Body of pancreas (tissue), 4 donors: ENCODE data around the gene RSPH9. TPM values are rescaled to one million over a fixed set of nuclear protein-coding genes. Genes with fewer than 3 reads are reported as not detected.

ENCODE experiments used
- ATAC-seq: fragments of 150-250 bp; one replicate; pipeline ENCODE4 v1.9.1; 2016
- DNase-seq, 4 donors: peaks; one replicate each; pipeline ENCODE4 v3.0.0-alpha.2; 2019
- H3K27ac ChIP-seq, 4 donors: fragments of 200-600 bp; sonication (generic); 1 replicate in 3 of 4; 2 replicates in 1 of 4; pipeline versions ENCODE4 v1.5.1 to v1.6.1; 2016 to 2019; ENCODE audit warnings: mild to moderate bottlenecking in 1 of 4, mixed read lengths in 1 of 4, moderate library complexity in 1 of 4
- H3K27me3 ChIP-seq, 2 donors: fragments of 200-600 bp; sonication (generic); one replicate each; pipeline ENCODE4 v1.6.0; 2016; ENCODE audit warnings: mild to moderate bottlenecking in 1 of 2
- H3K36me3 ChIP-seq, 2 donors: fragments of 200-600 bp; sonication (generic); replicated peaks in 1 of 2; 2 replicates each; pipeline ENCODE4 v1.5.1; 2016; ENCODE audit warnings: low read depth in 2 of 2; ENCODE audit not compliant: insufficient read depth in 1 of 2
- H3K4me1 ChIP-seq: fragments of 200-600 bp; sonication (generic); one replicate; pipeline ENCODE4 v1.6.0; 2016
- H3K4me3 ChIP-seq, 2 donors: fragments of 200-600 bp; sonication (generic); 1 replicate in 1 of 2; 2 replicates in 1 of 2; pipeline ENCODE4 v1.5.1; 2016 to 2019
- H3K9me3 ChIP-seq, 3 donors: fragments of 200-600 bp; sonication (generic); 1 replicate in 2 of 3; 2 replicates in 1 of 3; pipeline ENCODE4 v1.5.1; 2016
- CTCF ChIP-seq, 7 experiments: fragments of 450-650 bp in 4 of 7; fragments of 200-600 bp in 3 of 7; sonication (generic) in 3 of 7; IDR thresholded peaks; one replicate each; pipeline ENCODE4 v1.5.1; 2016 to 2019; ENCODE audit warnings: antibody characterized with exemption in 7 of 7
- POLR2A ChIP-seq, 3 donors: fragments of 450-650 bp; IDR thresholded peaks; one replicate each; pipeline ENCODE4 v1.6.1; 2016; ENCODE audit warnings: antibody characterized with exemption in 3 of 3, mild to moderate bottlenecking in 2 of 3
- WGBS, 2 donors: methylation state at CpG; one replicate each; pipeline ENCODE4 v1.1.5; 2017; 5-methylcytosine and 5-hydroxymethylcytosine counted together
- intact Hi-C: fragments of 100-400 bp; cut with DNase I; formaldehyde crosslinking; loops from one replicate; pipeline ENCODE4 v1.15.1; 2023
- total RNA-seq, 2 donors: library from RNA; depleted of rRNA; stranded (reverse); fragments of >200 nt; gene quantifications; one replicate each; pipeline ENCODE4 v1.1.0, GENCODE V29; 2016

RSPH9 gene
- total RNA-seq, 2 donors from 2014 or later, result not detected

- Histone ChIP-seq H3K27me3 (no peaks in the 10 kb centered on the region), H3K36me3 (no peaks in the 10 kb centered on the region), H3K4me3 (no peak overlapping the region), H3K9me3 (no peaks in the 10 kb centered on the region), H3K27ac (no peak overlapping the region), H3K4me1 (peaks cover 3% of the 10 kb centered on the region)
- DNase-seq (no peak), ATAC-seq (no peak)
- TF ChIP-seq CTCF (IDR thresholded peaks at IDR 0.05) (no peak), POLR2A (IDR thresholded peaks at IDR 0.05) (no peak)
- 46 to 62% methylated on average over 4 of the region's 4 CpGs for WGBS, 2 donors
- intact Hi-C loops, result no loop called here
Observed at GRCh38 chr6:43710576-43710975, 65.7 kb downstream of the RSPH9 start.

- no peak for ATAC-seq
- Histone ChIP-seq H3K9me3 (no peaks in the 10 kb centered on the region), H3K27ac (no peak overlapping the region), H3K4me3 (no peak overlapping the region), H3K27me3 (no peaks in the 10 kb centered on the region), H3K4me1 (no peaks in the 10 kb centered on the region), H3K36me3 (no peaks in the 10 kb centered on the region)
- no peak for TF ChIP-seq CTCF (IDR thresholded peaks at IDR 0.05)
- TF ChIP-seq POLR2A (IDR thresholded peaks at IDR 0.05), result no peak
- WGBS, 2 donors, result 79 to 85% methylated on average over 6 of the region's 6 CpGs
- DNase-seq, result no peak
- intact Hi-C loops, result no loop called here
Observed at GRCh38 chr6:43712579-43712978, 67.7 kb downstream of the RSPH9 start.

GRCh38 chr6:43713643-43714310 is 68.9 kb downstream of the RSPH9 start:
- Histone ChIP-seq H3K4me3 (no peak overlapping the region), H3K27ac (no peak overlapping the region), H3K9me3 (no peaks in the 10 kb centered on the region), H3K27me3 (no peaks in the 10 kb centered on the region), H3K36me3 (no peaks in the 10 kb centered on the region), H3K4me1 (no peaks in the 10 kb centered on the region)
- DNase-seq (no peak), ATAC-seq (no peak)
- intact Hi-C loops, result no loop called here
- TF ChIP-seq CTCF (IDR thresholded peaks at IDR 0.05) (no peak), POLR2A (IDR thresholded peaks at IDR 0.05) (no peak)
- WGBS, 2 donors, result 82 to 87% methylated on average over 13 of the region's 13 CpGs

GRCh38 chr6:43714311-43715055 is 69.6 kb downstream of the RSPH9 start:
- Histone ChIP-seq H3K4me1 (no peaks in the 10 kb centered on the region), H3K4me3 (no peak overlapping the region), H3K27ac (no peak overlapping the region), H3K9me3 (no peaks in the 10 kb centered on the region), H3K27me3 (no peaks in the 10 kb centered on the region), H3K36me3 (no peaks in the 10 kb centered on the region)
- WGBS, 2 donors, result 50 to 78% methylated on average over 5 to 9 of the region's 9 CpGs
- intact Hi-C loops, result no loop called here
- DNase-seq, result no peak
- no peak for TF ChIP-seq CTCF (IDR thresholded peaks at IDR 0.05)
- TF ChIP-seq POLR2A (IDR thresholded peaks at IDR 0.05), result no peak
- no peak for ATAC-seq
